ENCODE data around the gene GRAMD2A. TPM values are rescaled to one million over a fixed set of nuclear protein-coding genes. Genes with fewer than 3 reads are reported as not detected.

GRAMD2A gene
- total RNA-seq, 4 donors from 2014 or later = 8.8 to 26.9 (median 9.0) TPM

GRCh38 chr15:72160696-72161245 is 36.8 kb downstream of the GRAMD2A start:
- H3K9me3 ChIP-seq = no peaks in the 10 kb centered on the region
- TF ChIP-seq CTCF (IDR thresholded peaks at IDR 0.05) (no peak), POLR2A (IDR thresholded peaks at IDR 0.05) (no peak)

GRCh38 chr15:72156928-72157327 is 40.7 kb downstream of the GRAMD2A start:
- TF ChIP-seq POLR2A (IDR thresholded peaks at IDR 0.05) (no peak), CTCF (IDR thresholded peaks at IDR 0.05) (no peak)
- intact Hi-C loops (cut with DNase I) = loop anchor here (5.0 kb wide), 1 partner anchor 410 kb away; no protein-coding TSS in a partner anchor
- no peaks in the 10 kb centered on the region for H3K36me3 ChIP-seq
- peaks cover 36 to 48% of the 10 kb centered on the region in 2 donors for H3K4me1 ChIP-seq
- H3K9me3 ChIP-seq = no peaks in the 10 kb centered on the region
- peak overlapping the region in 1 of 3 donors; percentile 4 for H3K4me3 ChIP-seq (replicated peaks in 1 of 3)
- no peaks in the 10 kb centered on the region for H3K27me3 ChIP-seq
- peak overlapping the region; percentile 89 to 92 (median 91) for H3K27ac ChIP-seq
- no peak for DNase-seq
- 86 to 95% methylated on average over 2 of the region's 2 CpGs for WGBS, 2 donors

More at GRCh38 chr15:72160696-72161245, 36.8 kb downstream of the GRAMD2A start:
- Histone ChIP-seq H3K27ac (peak overlapping the region; percentile 69 to 77 (median 76)), H3K4me3 (replicated peaks in 1 of 3) (no peak overlapping the region), H3K27me3 (no peaks in the 10 kb centered on the region), H3K36me3 (no peaks in the 10 kb centered on the region), H3K4me1 (peaks cover 17 to 20% of the 10 kb centered on the region in 2 donors)
- intact Hi-C loops (cut with DNase I) = no loop called here
- 91 to 93% methylated on average over 3 to 5 of the region's 5 CpGs for WGBS, 2 donors
- DNase-seq = no peak

GRCh38 chr15:72155635-72156616 is 41.7 kb downstream of the GRAMD2A start:
- peak overlapping the region in 2 of 3 donors; percentile 8 to 33 for H3K4me3 ChIP-seq (replicated peaks in 1 of 3)
- intact Hi-C loops (cut with DNase I) = loop anchor here (5.0 kb wide), 1 partner anchor 409 kb away; no protein-coding TSS in a partner anchor
- H3K9me3 ChIP-seq = no peaks in the 10 kb centered on the region
- TF ChIP-seq CTCF (IDR thresholded peaks at IDR 0.05) (peak; percentile 39 to 99 (median 83)), POLR2A (IDR thresholded peaks at IDR 0.05) (peak in 1 of 2 donors; percentile 28)
- WGBS, 2 donors = 2 to 5% methylated on average over 19 of the region's 19 CpGs
- peak; percentile 92 to 94 for DNase-seq
- no peaks in the 10 kb centered on the region for H3K36me3 ChIP-seq
- H3K4me1 ChIP-seq = peaks cover 38 to 46% of the 10 kb centered on the region in 2 donors
- H3K27ac ChIP-seq = peak overlapping the region; percentile 89 to 92 (median 91)
- H3K27me3 ChIP-seq = no peaks in the 10 kb centered on the region

GRCh38 chr15:72155003-72155621 is 42.5 kb downstream of the GRAMD2A start:
- Histone ChIP-seq H3K9me3 (no peaks in the 10 kb centered on the region), H3K27ac (peak overlapping the region; percentile 89 to 92 (median 91)), H3K4me3 (replicated peaks in 1 of 3) (peak overlapping the region in 1 of 3 donors; percentile 33), H3K36me3 (no peaks in the 10 kb centered on the region), H3K4me1 (peaks cover 39 to 47% of the 10 kb centered on the region in 2 donors), H3K27me3 (no peaks in the 10 kb centered on the region)
- TF ChIP-seq POLR2A (IDR thresholded peaks at IDR 0.05) (peak in 1 of 2 donors; percentile 63), CTCF (IDR thresholded peaks at IDR 0.05) (no peak)
- peak; percentile 100 for DNase-seq
- WGBS, 2 donors = 14 to 32% methylated on average over 13 to 14 of the region's 14 CpGs
- intact Hi-C loops (cut with DNase I) = loop anchor here (5.0 kb wide), 1 partner anchor 408 kb away; no protein-coding TSS in a partner anchor
